GM12865 (cell line): ENCODE measurements around the gene UTP4.

ENCODE experiments used
- DNase-seq: peaks from one replicate; pipeline ENCODE4 v3.0.0; 2010; ENCODE audit warnings: low read depth
- H3K4me3 ChIP-seq: 2 replicates; pipeline ENCODE4 v1.5.1; 2011; ENCODE audit warnings: mild to moderate bottlenecking, low read depth, low read length, control low read depth
- TF ChIP-seq, protein P1 (sequence below): IDR thresholded peaks from 2 replicates; pipeline ENCODE4 v1.5.1; 2011; ENCODE audit warnings: low read length, control low read depth, low read depth, inconsistent platforms; ENCODE audit not compliant: insufficient read depth; ENCODE audit errors: missing control alignments

Gene UTP4

DNA sequence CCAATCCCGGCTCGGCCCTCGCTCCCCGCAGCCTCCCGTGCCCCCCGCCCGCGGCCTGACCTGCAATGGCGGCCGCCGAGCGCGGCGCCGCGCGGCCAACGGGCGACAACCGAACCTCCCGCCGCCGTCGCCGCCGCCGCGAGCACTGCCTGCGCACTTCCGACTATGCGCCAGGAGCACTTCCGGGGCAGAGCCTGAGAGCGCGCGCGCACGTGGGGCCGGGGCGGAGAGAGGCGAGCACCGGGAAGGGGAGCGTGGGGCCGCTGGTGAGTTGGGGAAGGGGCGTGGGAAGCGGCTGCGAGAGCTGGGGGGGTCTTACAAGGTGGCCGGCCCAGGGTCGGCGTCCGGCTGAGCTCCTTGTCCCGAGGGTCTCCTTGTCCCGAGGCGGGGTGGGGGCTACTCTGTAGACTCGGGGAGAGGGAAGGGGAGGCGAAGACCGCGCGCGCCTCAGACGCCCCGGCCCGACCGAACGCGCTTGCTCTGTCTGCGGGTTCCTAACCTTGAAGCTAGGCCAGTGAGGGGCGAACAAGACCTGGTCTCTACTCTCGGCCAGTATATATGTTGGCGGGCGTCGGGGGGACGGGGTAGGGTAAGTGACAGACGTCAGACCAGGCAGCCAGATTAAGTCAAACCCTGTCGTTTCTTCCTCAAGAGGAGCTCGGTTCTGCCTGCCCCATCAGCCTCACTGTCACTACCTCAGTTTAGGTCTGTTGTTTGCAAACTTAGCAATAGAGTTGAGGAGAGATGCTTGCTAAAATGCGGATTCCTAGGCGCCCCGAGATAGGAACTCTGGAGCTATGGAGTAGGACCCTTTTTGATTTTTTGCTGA lies at the start of gene UTP4, which contains the start of gene CHTF8:
TSS of gene UTP4 (plus strand) at position 226 of the 829 bp plus-strand sequence. CDS start 811 bp downstream, outside the sequence.
TSS of gene CHTF8 (minus strand) at position 165 of the 829 bp plus-strand sequence. CDS start 11,130 bp downstream, outside the sequence.
- TF ChIP-seq, protein P1, sequence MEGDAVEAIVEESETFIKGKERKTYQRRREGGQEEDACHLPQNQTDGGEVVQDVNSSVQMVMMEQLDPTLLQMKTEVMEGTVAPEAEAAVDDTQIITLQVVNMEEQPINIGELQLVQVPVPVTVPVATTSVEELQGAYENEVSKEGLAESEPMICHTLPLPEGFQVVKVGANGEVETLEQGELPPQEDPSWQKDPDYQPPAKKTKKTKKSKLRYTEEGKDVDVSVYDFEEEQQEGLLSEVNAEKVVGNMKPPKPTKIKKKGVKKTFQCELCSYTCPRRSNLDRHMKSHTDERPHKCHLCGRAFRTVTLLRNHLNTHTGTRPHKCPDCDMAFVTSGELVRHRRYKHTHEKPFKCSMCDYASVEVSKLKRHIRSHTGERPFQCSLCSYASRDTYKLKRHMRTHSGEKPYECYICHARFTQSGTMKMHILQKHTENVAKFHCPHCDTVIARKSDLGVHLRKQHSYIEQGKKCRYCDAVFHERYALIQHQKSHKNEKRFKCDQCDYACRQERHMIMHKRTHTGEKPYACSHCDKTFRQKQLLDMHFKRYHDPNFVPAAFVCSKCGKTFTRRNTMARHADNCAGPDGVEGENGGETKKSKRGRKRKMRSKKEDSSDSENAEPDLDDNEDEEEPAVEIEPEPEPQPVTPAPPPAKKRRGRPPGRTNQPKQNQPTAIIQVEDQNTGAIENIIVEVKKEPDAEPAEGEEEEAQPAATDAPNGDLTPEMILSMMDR = no peak
- H3K4me3 ChIP-seq = peak within 1 kb of the TSS; percentile 80
- DNase-seq = peak; percentile 91

DNA sequence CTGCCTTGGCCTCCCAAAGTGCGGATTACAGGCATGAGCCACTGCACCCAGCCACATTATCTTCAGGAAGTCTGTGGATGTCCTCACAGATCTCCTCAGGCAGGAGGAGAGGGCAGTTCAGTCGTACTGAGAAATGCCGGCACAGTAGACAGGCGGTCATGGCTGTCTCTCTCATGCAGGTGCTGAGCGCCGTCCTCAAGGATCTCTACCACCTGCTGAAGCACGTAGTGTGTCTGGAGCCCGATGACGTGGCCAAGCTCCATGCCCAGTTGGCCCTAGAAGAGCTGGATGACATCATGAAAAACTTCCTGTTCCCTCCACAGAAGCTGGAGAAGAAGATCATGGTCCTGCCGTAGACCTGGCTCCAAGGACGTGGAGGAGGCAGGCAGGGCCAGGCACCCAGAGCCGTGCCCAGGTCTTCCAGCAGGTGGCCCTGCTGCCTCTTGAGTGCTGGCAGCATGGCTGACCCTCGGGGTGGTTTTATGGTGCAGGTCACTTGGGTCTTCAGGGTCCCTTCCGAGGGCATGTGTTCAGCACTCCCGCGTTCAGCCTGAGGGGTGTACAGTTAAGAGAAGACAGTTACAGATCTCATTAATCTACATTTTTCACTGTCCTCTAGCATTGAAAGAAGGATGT lies 49.0 kb upstream of the UTP4 start:
- H3K4me3 ChIP-seq = no peak overlapping the region
- TF ChIP-seq, protein P1 = peak; percentile 12
- DNase-seq = no peak

GRCh38 chr16:69084289-69084688 lies 48.2 kb upstream of the UTP4 start:
- no peak overlapping the region for H3K4me3 ChIP-seq
- no peak for DNase-seq
- TF ChIP-seq, protein P1 = no peak

- H3K4me3 ChIP-seq = no peak overlapping the region
- TF ChIP-seq, protein P1 = no peak
- DNase-seq = no peak
Observed at GRCh38 chr16:69085032-69085695, 47.3 kb upstream of the UTP4 start.

GRCh38 chr16:69087161-69087581 lies 45.3 kb upstream of the UTP4 start:
- TF ChIP-seq, protein P1 = no peak
- no peak for DNase-seq
- H3K4me3 ChIP-seq = no peak overlapping the region

- H3K4me3 ChIP-seq = no peak overlapping the region
- TF ChIP-seq, protein P1 = no peak
- DNase-seq = no peak
Observed at GRCh38 chr16:69088684-69089083, 43.8 kb upstream of the UTP4 start.
